Measurements from ENCODE around the gene SPATA31D3. TPM values are rescaled to one million over a fixed set of nuclear protein-coding genes. Genes with fewer than 3 reads are reported as not detected.
"Not testable (repeated sequence)": the region's sequence is repeated elsewhere in the genome, so short reads cannot be mapped to it uniquely, and the experiment has no call there.

Gene SPATA31D3
- total and polyA plus RNA-seq, 3 experiments from 2014 or later, result not detected

DNA sequence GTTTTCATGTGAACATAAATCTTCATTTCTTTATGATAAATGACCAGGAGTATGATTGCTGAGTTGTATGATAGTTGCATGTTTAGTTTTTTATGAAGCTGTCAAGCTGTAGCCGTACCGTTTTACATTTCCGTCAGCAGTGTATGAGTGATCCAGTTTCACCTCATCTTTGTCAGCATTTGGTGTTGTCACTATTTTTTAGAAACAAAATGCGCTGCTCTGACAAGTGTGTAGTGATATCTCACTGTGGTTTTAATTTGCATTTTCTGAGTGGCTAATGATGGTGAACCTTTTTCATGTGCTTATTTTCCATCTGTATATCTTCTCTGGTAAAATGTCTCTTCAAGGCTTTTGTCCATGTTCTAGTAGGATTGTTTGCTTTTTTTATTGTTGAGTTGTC, 38.6 kb downstream of the SPATA31D3 start:
- no peak for DNase-seq
- H3K36me3 ChIP-seq (ENCODE audit: insufficient read depth, low read length), result no peaks in the 10 kb centered on the region
- peaks cover 0 to 18% (median 12%) of the 10 kb centered on the region in 5 donors for H3K9me3 Mint-ChIP-seq
- no peak overlapping the region for H3K4me3 Mint-ChIP-seq
- CTCF ChIA-PET, result no interaction called here
- no peaks in the 10 kb centered on the region for H3K36me3 Mint-ChIP-seq
- H3K9me3 ChIP-seq (ENCODE audit: low read length), result no peaks in the 10 kb centered on the region
- H3K27me3 Mint-ChIP-seq, result no peaks in the 10 kb centered on the region
- no peak overlapping the region for H3K27ac ChIP-seq (ENCODE audit: low read depth, low read length)
- POLR2A ChIA-PET, result no interaction called here
- no peaks in the 10 kb centered on the region for H3K4me1 ChIP-seq (ENCODE audit: insufficient read depth, low read length)
- H3K27me3 ChIP-seq (ENCODE audit: insufficient read depth, low read length, poor library complexity, severe bottlenecking), result no peaks in the 10 kb centered on the region
- H3K27ac Mint-ChIP-seq, result no peak overlapping the region
- H3K4me1 Mint-ChIP-seq, result no peaks in the 10 kb centered on the region
- no peak overlapping the region for H3K4me3 ChIP-seq (ENCODE audit: low read length)

DNA sequence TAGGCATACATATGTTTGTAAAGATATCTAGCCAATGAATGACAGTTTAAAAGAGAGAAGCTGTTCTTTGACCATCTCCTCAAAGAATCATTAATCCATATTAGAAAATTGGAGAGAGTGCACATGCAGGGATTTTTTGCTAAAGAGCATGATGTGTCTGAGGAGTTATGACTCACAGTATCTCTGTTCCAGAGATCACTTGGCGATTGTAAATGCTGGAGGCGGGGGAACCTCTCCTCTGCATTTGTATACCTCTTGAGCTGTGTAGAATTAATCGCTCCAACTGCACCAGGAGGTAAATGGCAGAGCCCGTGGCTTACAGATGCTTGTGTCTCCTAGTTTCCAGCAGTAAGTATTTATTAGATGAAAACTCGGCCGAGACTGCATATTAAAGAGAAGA, 41.6 kb downstream of the SPATA31D3 start:
- ChIA-PET CTCF (no interaction called here), POLR2A (no interaction called here)
- Histone ChIP-seq H3K4me1 (ENCODE audit: insufficient read depth, low read length) (no peaks in the 10 kb centered on the region), H3K36me3 (ENCODE audit: insufficient read depth, low read length) (no peaks in the 10 kb centered on the region), H3K4me3 (ENCODE audit: low read length) (no peak overlapping the region), H3K27me3 (ENCODE audit: insufficient read depth, low read length, poor library complexity, severe bottlenecking) (no peaks in the 10 kb centered on the region), H3K9me3 (ENCODE audit: low read length) (no peaks in the 10 kb centered on the region), H3K27ac (ENCODE audit: low read depth, low read length) (no peak overlapping the region)
- no peaks in the 10 kb centered on the region for H3K27me3 Mint-ChIP-seq
- no peaks in the 10 kb centered on the region for H3K4me1 Mint-ChIP-seq
- DNase-seq, result no peak
- peaks cover 0 to 22% (median 4%) of the 10 kb centered on the region in 5 donors for H3K9me3 Mint-ChIP-seq
- H3K36me3 Mint-ChIP-seq, result no peaks in the 10 kb centered on the region
- H3K4me3 Mint-ChIP-seq, result no peak overlapping the region
- no peak overlapping the region for H3K27ac Mint-ChIP-seq

DNA sequence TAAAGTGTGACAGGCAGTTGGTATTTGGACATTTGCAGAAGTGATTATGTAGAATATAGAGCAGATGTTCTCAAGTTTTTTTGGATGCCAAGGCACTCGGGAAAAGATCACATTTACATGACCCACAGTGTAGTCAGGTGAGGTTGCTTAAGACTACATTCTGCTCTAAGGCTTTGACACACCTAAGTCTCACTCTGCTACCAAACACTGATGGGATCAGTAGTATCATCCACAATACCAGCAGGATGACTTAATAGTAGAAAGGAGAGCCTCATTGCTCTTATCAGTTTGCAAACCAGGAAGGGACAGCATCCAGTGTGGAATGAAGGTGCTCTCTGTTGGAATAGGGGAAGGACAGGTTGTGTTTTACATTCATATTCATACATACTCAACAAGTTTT, 42.8 kb downstream of the SPATA31D3 start:
- no peaks in the 10 kb centered on the region for H3K27me3 ChIP-seq (ENCODE audit: insufficient read depth, low read length, poor library complexity, severe bottlenecking)

GRCh38 chr9:81988472-81988871, 45.2 kb downstream of the SPATA31D3 start, which contains the start of gene SPATA31D1:
SPATA31D1 (plus strand) TSS chr9:81988772; CDS start chr9:81988819, 47 bp downstream.
- H3K9me3 Mint-ChIP-seq, result peaks cover 3 to 10% (median 6%) of the 10 kb centered on the region in 5 donors
- H3K4me3 Mint-ChIP-seq; H3K36me3 ChIP-seq (ENCODE audit: insufficient read depth, low read length); H3K4me1 Mint-ChIP-seq; H3K36me3 Mint-ChIP-seq; POLR2A ChIA-PET; H3K4me3 ChIP-seq (ENCODE audit: low read length); CTCF ChIA-PET; H3K27me3 ChIP-seq (ENCODE audit: insufficient read depth, low read length, poor library complexity, severe bottlenecking); H3K9me3 ChIP-seq (ENCODE audit: low read length); H3K4me1 ChIP-seq (ENCODE audit: insufficient read depth, low read length); H3K27ac ChIP-seq (ENCODE audit: low read depth, low read length); DNase-seq; H3K27me3 Mint-ChIP-seq: not testable (repeated sequence)
- peak within 1 kb of the TSS in 1 of 8 donors; percentile 22 for H3K27ac Mint-ChIP-seq

More for the DNA sequence above, 42.8 kb downstream of the SPATA31D3 start:
- no peak for DNase-seq
- Mint-ChIP-seq H3K27ac (peak overlapping the region in 1 of 8 donors; percentile 15), H3K9me3 (peaks cover 0 to 18% (median 4%) of the 10 kb centered on the region in 5 donors), H3K4me3 (no peak overlapping the region), H3K27me3 (peaks cover 0 to under 1% of the 10 kb centered on the region in 2 donors), H3K36me3 (peaks cover 0 to 4% (median 0%) of the 10 kb centered on the region in 3 donors), H3K4me1 (no peaks in the 10 kb centered on the region)
- ChIA-PET POLR2A (no interaction called here), CTCF (no interaction called here)
- no peaks in the 10 kb centered on the region for H3K9me3 ChIP-seq (ENCODE audit: low read length)
- no peaks in the 10 kb centered on the region for H3K4me1 ChIP-seq (ENCODE audit: insufficient read depth, low read length)
- H3K36me3 ChIP-seq (ENCODE audit: insufficient read depth, low read length), result no peaks in the 10 kb centered on the region
- no peak overlapping the region for H3K4me3 ChIP-seq (ENCODE audit: low read length)
- no peak overlapping the region for H3K27ac ChIP-seq (ENCODE audit: low read depth, low read length)

GRCh38 chr9:81989700-81990099, 46.4 kb downstream of the SPATA31D3 start:
- H3K36me3 Mint-ChIP-seq, result peaks cover 0 to 8% (median 0%) of the 10 kb centered on the region in 3 donors

DNA sequence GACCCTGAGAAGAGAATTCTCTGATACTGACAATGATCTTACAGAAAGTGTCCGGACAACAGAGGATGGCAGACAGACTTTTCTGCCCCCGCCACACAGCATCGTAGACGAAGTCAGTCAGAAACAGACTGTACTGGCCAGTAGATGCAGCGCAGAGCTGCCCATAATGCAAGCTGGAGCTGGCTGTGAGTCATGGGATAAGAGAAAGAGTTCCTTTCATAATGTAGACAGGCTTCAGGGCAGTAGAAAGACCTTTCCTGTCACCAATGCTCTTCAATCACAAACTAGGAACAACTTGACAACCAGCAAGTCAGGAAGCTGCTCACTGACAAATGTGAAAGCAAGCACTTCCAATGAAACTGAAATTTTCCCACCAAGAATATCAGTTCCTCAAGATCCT, 50.4 kb downstream of the SPATA31D3 start:
- H3K36me3 Mint-ChIP-seq, result peaks cover 0 to 8% (median 2%) of the 10 kb centered on the region in 3 donors
- H3K9me3 ChIP-seq (ENCODE audit: low read length), result no peaks in the 10 kb centered on the region
- peaks cover 0 to 12% (median 6%) of the 10 kb centered on the region in 5 donors for H3K9me3 Mint-ChIP-seq
- no peaks in the 10 kb centered on the region for H3K27me3 ChIP-seq (ENCODE audit: insufficient read depth, low read length, poor library complexity, severe bottlenecking)
- no peaks in the 10 kb centered on the region for H3K4me1 ChIP-seq (ENCODE audit: insufficient read depth, low read length)
- CTCF ChIA-PET, result no interaction called here
- H3K27ac Mint-ChIP-seq, result no peak overlapping the region
- no peaks in the 10 kb centered on the region for H3K36me3 ChIP-seq (ENCODE audit: insufficient read depth, low read length)
- H3K27me3 Mint-ChIP-seq, result peaks cover 0 to 2% of the 10 kb centered on the region in 2 donors
- POLR2A ChIA-PET, result no interaction called here
- no peak overlapping the region for H3K4me3 Mint-ChIP-seq
- H3K4me3 ChIP-seq (ENCODE audit: low read length), result no peak overlapping the region
- H3K4me1 Mint-ChIP-seq, result no peaks in the 10 kb centered on the region
- no peak overlapping the region for H3K27ac ChIP-seq (ENCODE audit: low read depth, low read length)
- no peak for DNase-seq

More at GRCh38 chr9:81989700-81990099, 46.4 kb downstream of the SPATA31D3 start:
- no peaks in the 10 kb centered on the region for H3K4me1 ChIP-seq (ENCODE audit: insufficient read depth, low read length)
- H3K27ac ChIP-seq (ENCODE audit: low read depth, low read length), result no peak overlapping the region
- DNase-seq, result no peak
- POLR2A ChIA-PET, result no interaction called here
- no peak overlapping the region for H3K4me3 Mint-ChIP-seq
- CTCF ChIA-PET, result no interaction called here
- no peak overlapping the region for H3K4me3 ChIP-seq (ENCODE audit: low read length)
- H3K27me3 ChIP-seq (ENCODE audit: insufficient read depth, low read length, poor library complexity, severe bottlenecking), result no peaks in the 10 kb centered on the region
- H3K4me1 Mint-ChIP-seq, result no peaks in the 10 kb centered on the region
- H3K27ac Mint-ChIP-seq, result no peak overlapping the region
- H3K9me3 ChIP-seq (ENCODE audit: low read length), result no peaks in the 10 kb centered on the region
- peaks cover 0 to 2% of the 10 kb centered on the region in 2 donors for H3K27me3 Mint-ChIP-seq
- peaks cover 3 to 7% (median 6%) of the 10 kb centered on the region in 5 donors for H3K9me3 Mint-ChIP-seq
- no peaks in the 10 kb centered on the region for H3K36me3 ChIP-seq (ENCODE audit: insufficient read depth, low read length)

Other genes starting within 250 kb of the SPATA31D3 start
- gene SPATA31D4, start 15.1 kb upstream of the SPATA31D3 start, total RNA-seq, result not detected
- gene SPATA31D4, start 15.1 kb upstream of the SPATA31D3 start, polyA plus RNA-seq, result not detected
- not detected for gene SPATA31D1, start 45.3 kb downstream of the SPATA31D3 start, total RNA-seq
- not detected for gene SPATA31D1, start 45.3 kb downstream of the SPATA31D3 start, polyA plus RNA-seq

All from CD8-positive, alpha-beta memory T cell (primary cell).